SH-SY5Y (cell line): ENCODE results near the gene PRXL2A.

Source experiments
- GATA2 ChIP-seq: IDR thresholded peaks from 2 replicates; pipeline ENCODE4 v1.6.1; 2011; ENCODE audit warnings: mild to moderate bottlenecking, low read depth, low read length
- GATA3 ChIP-seq: IDR thresholded peaks from 2 replicates; pipeline ENCODE4 v1.6.1; 2011; ENCODE audit warnings: low read depth, mild to moderate bottlenecking, low read length, moderate library complexity

DNA sequence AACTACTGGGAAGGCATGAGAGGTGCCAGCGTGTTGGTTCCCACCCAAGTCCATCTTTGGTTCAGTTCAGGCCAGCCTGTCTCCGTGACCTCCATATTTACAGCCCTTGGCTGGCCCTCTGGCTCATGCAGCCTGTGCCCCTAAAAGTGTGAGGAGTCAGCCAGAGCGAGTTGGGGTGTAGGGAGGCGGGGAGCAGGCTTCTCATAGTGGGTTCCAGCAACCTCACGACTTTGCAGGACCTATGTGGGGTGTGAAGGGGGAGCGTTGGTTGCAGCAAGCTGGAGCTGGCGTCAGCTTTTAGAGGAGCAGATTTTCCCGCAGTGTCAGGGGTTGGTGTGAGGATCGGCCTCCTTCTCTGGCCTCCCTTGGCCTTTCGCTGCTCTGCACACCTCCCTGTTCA lies 55.5 kb downstream of the PRXL2A start:
- TF ChIP-seq GATA2 (no peak), GATA3 (no peak)
